ENCODE measurements around the gene CREB3. TPM values are rescaled to one million over a fixed set of nuclear protein-coding genes. Genes with fewer than 3 reads are reported as not detected.
A peak's percentile ranks its signal among the peaks of the same experiment; 100 is the strongest.

CREB3 gene
- total RNA-seq, 2 donors from 2014 or later, result 22.8 to 25.3 TPM

GRCh38 chr9:35749515-35750255 is 17.2 kb downstream of the CREB3 start:
- peak; percentile 44 to 69 for DNase-seq (ENCODE audit: low spot score in 2 of 2)
- Mint-ChIP-seq H3K27ac (peak overlapping the region; percentile 56 to 85), H3K9me3 (no peaks in the 10 kb centered on the region), H3K36me3 (peaks cover 12 to 23% of the 10 kb centered on the region in 2 donors)
- peak; percentile 58 to 60 for ATAC-seq

GRCh38 chr9:35750256-35750531 is 17.7 kb downstream of the CREB3 start:
- Mint-ChIP-seq H3K27ac (peak overlapping the region; percentile 56 to 85), H3K9me3 (no peaks in the 10 kb centered on the region), H3K36me3 (peaks cover 12 to 23% of the 10 kb centered on the region in 2 donors)
- no peak for ATAC-seq
- DNase-seq (ENCODE audit: low spot score in 2 of 2), result no peak

GRCh38 chr9:35753466-35753865 is 21.0 kb downstream of the CREB3 start:
- DNase-seq (ENCODE audit: low spot score in 2 of 2) (no peak), ATAC-seq (no peak)
- H3K36me3 Mint-ChIP-seq, result peaks cover 7 to 11% of the 10 kb centered on the region in 2 donors
- H3K27ac Mint-ChIP-seq, result no peak overlapping the region
- no peaks in the 10 kb centered on the region for H3K9me3 Mint-ChIP-seq

- H3K36me3 Mint-ChIP-seq, result peaks cover 7 to 11% of the 10 kb centered on the region in 2 donors
These were observed 21.8 kb downstream of the CREB3 start, which contains the start of gene MSMP for GRCh38 chr9:35754264-35754663. Gene MSMP, minus strand, starts transcription at chr9:35754276. Its CDS starts 147 bp downstream, at chr9:35754129.

GRCh38 chr9:35755071-35755470 is 22.6 kb downstream of the CREB3 start:
- Mint-ChIP-seq H3K9me3 (no peaks in the 10 kb centered on the region), H3K36me3 (peaks cover 6 to 7% of the 10 kb centered on the region in 2 donors), H3K27ac (no peak overlapping the region)
- DNase-seq (ENCODE audit: low spot score in 2 of 2), result no peak
- no peak for ATAC-seq

More at GRCh38 chr9:35754264-35754663, 21.8 kb downstream of the CREB3 start, which contains the start of gene MSMP:
- Mint-ChIP-seq H3K27ac (no peak within 1 kb of the TSS), H3K9me3 (no peaks in the 10 kb centered on the region)
- ATAC-seq (no peak), DNase-seq (ENCODE audit: low spot score in 2 of 2) (no peak)

- ATAC-seq, result peak; percentile 74 to 89
- Mint-ChIP-seq H3K27ac (peak overlapping the region; percentile 83 to 96), H3K9me3 (no peaks in the 10 kb centered on the region), H3K36me3 (peaks cover 6 to 9% of the 10 kb centered on the region in 2 donors)
- DNase-seq (ENCODE audit: low spot score in 2 of 2), result peak; percentile 77 to 86
These were observed 24.1 kb downstream of the CREB3 start for GRCh38 chr9:35756275-35757225.

GRCh38 chr9:35757226-35757891 is 24.9 kb downstream of the CREB3 start:
- Mint-ChIP-seq H3K9me3 (no peaks in the 10 kb centered on the region), H3K36me3 (peaks cover 3 to 9% of the 10 kb centered on the region in 2 donors), H3K27ac (peak overlapping the region; percentile 90 to 96)
- peak; percentile 47 to 71 for ATAC-seq
- peak; percentile 27 to 68 for DNase-seq (ENCODE audit: low spot score in 2 of 2)

GRCh38 chr9:35757892-35758275 is 25.4 kb downstream of the CREB3 start:
- DNase-seq (ENCODE audit: low spot score in 2 of 2), result no peak
- Mint-ChIP-seq H3K36me3 (peaks cover 0 to 9% of the 10 kb centered on the region in 2 donors), H3K9me3 (no peaks in the 10 kb centered on the region), H3K27ac (peak overlapping the region; percentile 4 to 96)
- ATAC-seq, result no peak

- DNase-seq (ENCODE audit: low spot score in 2 of 2) (no peak), ATAC-seq (no peak)
- peak overlapping the region; percentile 39 to 96 for H3K27ac Mint-ChIP-seq
- H3K9me3 Mint-ChIP-seq, result no peaks in the 10 kb centered on the region
- H3K36me3 Mint-ChIP-seq, result peaks cover 0 to 9% of the 10 kb centered on the region in 2 donors
These were observed 26.1 kb downstream of the CREB3 start for GRCh38 chr9:35758475-35759050.

GRCh38 chr9:35759795-35760194 is 27.3 kb downstream of the CREB3 start:
- Mint-ChIP-seq H3K9me3 (no peaks in the 10 kb centered on the region), H3K36me3 (peaks cover 0 to 9% of the 10 kb centered on the region in 2 donors), H3K27ac (no peak overlapping the region)
- DNase-seq (ENCODE audit: low spot score in 2 of 2), result no peak
- ATAC-seq, result no peak

GRCh38 chr9:35760651-35761050 is 28.2 kb downstream of the CREB3 start:
- Mint-ChIP-seq H3K27ac (no peak overlapping the region), H3K9me3 (no peaks in the 10 kb centered on the region), H3K36me3 (peaks cover 0 to 9% of the 10 kb centered on the region in 2 donors)
- no peak for DNase-seq (ENCODE audit: low spot score in 2 of 2)
- ATAC-seq, result no peak

- DNase-seq (ENCODE audit: low spot score in 2 of 2), result no peak
- H3K9me3 Mint-ChIP-seq, result no peaks in the 10 kb centered on the region
- no peak overlapping the region for H3K27ac Mint-ChIP-seq
- H3K36me3 Mint-ChIP-seq, result peaks cover 0 to 9% of the 10 kb centered on the region in 2 donors
- ATAC-seq, result no peak
These were observed 30.7 kb downstream of the CREB3 start for GRCh38 chr9:35763181-35763580.

GRCh38 chr9:35763803-35764202 is 31.3 kb downstream of the CREB3 start:
- peaks cover 0 to 9% of the 10 kb centered on the region in 2 donors for H3K36me3 Mint-ChIP-seq
- peak overlapping the region in 1 of 2 donors; percentile 90 for H3K27ac Mint-ChIP-seq
- DNase-seq (ENCODE audit: low spot score in 2 of 2) (no peak), ATAC-seq (no peak)
- H3K9me3 Mint-ChIP-seq, result no peaks in the 10 kb centered on the region

- ATAC-seq (no peak), DNase-seq (ENCODE audit: low spot score in 2 of 2) (no peak)
- H3K9me3 Mint-ChIP-seq, result no peaks in the 10 kb centered on the region
- H3K27ac Mint-ChIP-seq, result no peak overlapping the region
- no peaks in the 10 kb centered on the region for H3K36me3 Mint-ChIP-seq
These were observed 34.5 kb downstream of the CREB3 start for GRCh38 chr9:35766997-35767396.

GRCh38 chr9:35767458-35767857 is 35.0 kb downstream of the CREB3 start:
- Mint-ChIP-seq H3K36me3 (no peaks in the 10 kb centered on the region), H3K27ac (no peak overlapping the region), H3K9me3 (no peaks in the 10 kb centered on the region)
- ATAC-seq (no peak), DNase-seq (ENCODE audit: low spot score in 2 of 2) (no peak)

GRCh38 chr9:35769763-35770162 is 37.3 kb downstream of the CREB3 start:
- no peak for DNase-seq (ENCODE audit: low spot score in 2 of 2)
- no peak for ATAC-seq
- H3K9me3 Mint-ChIP-seq, result no peaks in the 10 kb centered on the region

More at GRCh38 chr9:35769763-35770162, 37.3 kb downstream of the CREB3 start:
- H3K27ac Mint-ChIP-seq, result no peak overlapping the region
- H3K36me3 Mint-ChIP-seq, result no peaks in the 10 kb centered on the region
